Measurements from ENCODE around the gene SPTB. TPM values are rescaled to one million over a fixed set of nuclear protein-coding genes. Genes with fewer than 3 reads are reported as not detected.

Gene SPTB
- total RNA-seq, 1 experiment from 2014 or later: 2.3 TPM

- no peak overlapping the region for H2BK12ac ChIP-seq (ENCODE audit: insufficient read length, low read depth, low read length)
- H4K20me1 ChIP-seq (ENCODE audit: control insufficient read depth, insufficient read depth, insufficient read length): no peaks in the 10 kb centered on the region
- peaks cover 6% of the 10 kb centered on the region; the same call in 1 of the 2 replicates for H3K79me2 ChIP-seq (ENCODE audit: insufficient read depth, low read length)
- H3K14ac ChIP-seq (ENCODE audit: insufficient read depth, low read length): no peak overlapping the region
- peaks cover 6% of the 10 kb centered on the region for H3K23me2 ChIP-seq (ENCODE audit: insufficient read length, low read depth, low read length, poor library complexity, severe bottlenecking)
- H2BK120ac ChIP-seq (ENCODE audit: low read depth, low read length, poor library complexity, severe bottlenecking): no peak overlapping the region
- no peak overlapping the region for H3K23ac ChIP-seq (ENCODE audit: insufficient read length, low read depth, low read length)
- peaks cover 0 to 6% (median 3%) of the 10 kb centered on the region in 3 experiments; a peak in 3 of 7 replicates for H3K36me3 Mint-ChIP-seq (ENCODE audit: insufficient read depth in 1 of 3, low read depth in 3 of 3)
- H3K4me3 Mint-ChIP-seq: no peak overlapping the region
- TF ChIP-seq, protein P1, sequence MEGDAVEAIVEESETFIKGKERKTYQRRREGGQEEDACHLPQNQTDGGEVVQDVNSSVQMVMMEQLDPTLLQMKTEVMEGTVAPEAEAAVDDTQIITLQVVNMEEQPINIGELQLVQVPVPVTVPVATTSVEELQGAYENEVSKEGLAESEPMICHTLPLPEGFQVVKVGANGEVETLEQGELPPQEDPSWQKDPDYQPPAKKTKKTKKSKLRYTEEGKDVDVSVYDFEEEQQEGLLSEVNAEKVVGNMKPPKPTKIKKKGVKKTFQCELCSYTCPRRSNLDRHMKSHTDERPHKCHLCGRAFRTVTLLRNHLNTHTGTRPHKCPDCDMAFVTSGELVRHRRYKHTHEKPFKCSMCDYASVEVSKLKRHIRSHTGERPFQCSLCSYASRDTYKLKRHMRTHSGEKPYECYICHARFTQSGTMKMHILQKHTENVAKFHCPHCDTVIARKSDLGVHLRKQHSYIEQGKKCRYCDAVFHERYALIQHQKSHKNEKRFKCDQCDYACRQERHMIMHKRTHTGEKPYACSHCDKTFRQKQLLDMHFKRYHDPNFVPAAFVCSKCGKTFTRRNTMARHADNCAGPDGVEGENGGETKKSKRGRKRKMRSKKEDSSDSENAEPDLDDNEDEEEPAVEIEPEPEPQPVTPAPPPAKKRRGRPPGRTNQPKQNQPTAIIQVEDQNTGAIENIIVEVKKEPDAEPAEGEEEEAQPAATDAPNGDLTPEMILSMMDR (conservative IDR thresholded peaks at IDR 0.05): no peak
- H2AFZ ChIP-seq (ENCODE audit: low read length): no peak overlapping the region
- no peaks in the 10 kb centered on the region for H3K27me3 Mint-ChIP-seq (ENCODE audit: low read depth)
- H4K91ac ChIP-seq (ENCODE audit: insufficient read length, low read depth, low read length): no peak overlapping the region
- no peak overlapping the region for H3K9ac ChIP-seq (ENCODE audit: extremely low read depth, insufficient read length, low read length)
- H2AK5ac ChIP-seq (ENCODE audit: insufficient read length, low read length): no peak overlapping the region
- H2BK20ac ChIP-seq (ENCODE audit: low read depth, low read length, poor library complexity, severe bottlenecking): no peak overlapping the region
- H3T11ph ChIP-seq (ENCODE audit: low read length): no peak overlapping the region
- peaks cover 11 to 19% of the 10 kb centered on the region in 2 experiments for H3K4me1 Mint-ChIP-seq
- 0 out of 2 replicates have a peak, but pooled peaks cover 3% of the 10 kb centered on the region for H3K4me1 ChIP-seq (ENCODE audit: insufficient read depth, low read length)
- no CpG with 5 or more reads among the region's 4 CpGs for WGBS (ENCODE audit: extremely low coverage, insufficient read length, low lambda C conversion rate)
- no peaks in the 10 kb centered on the region; a peak in 1 of 5 replicates for H3K9me3 Mint-ChIP-seq
- no peak overlapping the region for H3K4ac ChIP-seq (ENCODE audit: low read depth, low read length)
- H3K79me1 ChIP-seq (ENCODE audit: insufficient read depth, low read depth, low read length, poor library complexity, severe bottlenecking): peaks cover 9% of the 10 kb centered on the region
- H3K56ac ChIP-seq (ENCODE audit: insufficient read length, low read depth, low read length): no peak overlapping the region
- no peak for DNase-seq
- no peak overlapping the region for H2BK15ac ChIP-seq (ENCODE audit: low read depth, low read length)
- no peak overlapping the region for H3K27ac ChIP-seq (ENCODE audit: insufficient read length, low read depth, low read length)
- no peak overlapping the region for H4K8ac ChIP-seq (replicated peaks; ENCODE audit: insufficient read length, low read depth, low read length)
- H3K18ac ChIP-seq (ENCODE audit: insufficient read length, low read depth, low read length): no peak overlapping the region
- H3K27ac Mint-ChIP-seq: 0 out of 7 replicates have a peak overlapping the region, but pooled peaks of 1 of the 3 experiments have one; percentile 36
- H2BK5ac ChIP-seq (ENCODE audit: insufficient read length, low read length): no peak overlapping the region
- H3K4me2 ChIP-seq (ENCODE audit: insufficient read depth, insufficient read length, low read length): no peak overlapping the region
- no peaks in the 10 kb centered on the region for H3K27me3 ChIP-seq (ENCODE audit: insufficient read depth, low read length)
- no peaks in the 10 kb centered on the region for H3K9me3 ChIP-seq (ENCODE audit: control insufficient read depth, low read depth, low read length)
- no peak overlapping the region for H4K5ac ChIP-seq (ENCODE audit: insufficient read length, low read depth, low read length)
Observed at GRCh38 chr14:64918216-64918615, 38.5 kb upstream of the SPTB start.
